ENCODE results near the gene GTF2IRD1.

- TF ChIP-seq CTCF (conservative IDR thresholded peaks at IDR 0.05; ENCODE audit: low read depth in 2 of 2): no peak
- TF ChIP-seq POLR2AphosphoS5 (IDR thresholded peaks at IDR 0.05; ENCODE audit: low read depth): no peak
- TF ChIP-seq ZNF462 (CRISPR knock-in tag; IDR thresholded peaks at IDR 0.05): no peak
- no peak for TF ChIP-seq EZH2 (IDR thresholded peaks at IDR 0.05; ENCODE audit: low read depth, unreplicated experiment)
- no peak for TF ChIP-seq EZH2phosphoT487 (IDR thresholded peaks at IDR 0.05; ENCODE audit: unreplicated experiment)
- no peak for TF ChIP-seq REST (IDR thresholded peaks at IDR 0.05; ENCODE audit: unreplicated experiment)
- TF ChIP-seq JUNB (IDR thresholded peaks at IDR 0.05; ENCODE audit: unreplicated experiment): no peak
Measured at GRCh38 chr7:74454021-74454924, 567 bp downstream of the GTF2IRD1 start.
